Neuronal stem cell (in vitro differentiated cells): Measurements from ENCODE around the gene RNF208.

Experiments used
- DNase-seq: peaks from one replicate; pipeline ENCODE4 v3.0.0-alpha.2; 2013; ENCODE audit warnings: low spot score
- H2AFZ ChIP-seq: one replicate; pipeline ENCODE4 v1.6.1; 2013; ENCODE audit warnings: mild to moderate bottlenecking, low read length, inconsistent platforms
- H2AK5ac ChIP-seq: 2 replicates; pipeline ENCODE4 v1.6.1; 2013; ENCODE audit warnings: low read depth, mild to moderate bottlenecking, inconsistent platforms, low read length, moderate library complexity, mixed read lengths
- H2BK120ac ChIP-seq: 2 replicates; pipeline ENCODE4 v1.6.1; 2013; ENCODE audit warnings: low read depth, mild to moderate bottlenecking, inconsistent platforms, low read length, moderate library complexity, mixed read lengths
- H2BK12ac ChIP-seq: one replicate; pipeline ENCODE4 v1.6.1; 2013; ENCODE audit warnings: low read length, inconsistent platforms
- H2BK15ac ChIP-seq: 2 replicates; pipeline ENCODE4 v1.6.1; 2013; ENCODE audit warnings: mild to moderate bottlenecking, low read length, inconsistent platforms, mixed read lengths
- H2BK5ac ChIP-seq: one replicate; pipeline ENCODE4 v1.6.1; 2013; ENCODE audit warnings: inconsistent platforms, mild to moderate bottlenecking, low read length, moderate library complexity
- H3K14ac ChIP-seq: one replicate; pipeline ENCODE4 v1.6.1; 2013; ENCODE audit warnings: low read length, inconsistent platforms
- H3K18ac ChIP-seq: 2 replicates; pipeline ENCODE4 v1.6.1; 2013; ENCODE audit warnings: low read length, inconsistent platforms
- H3K23ac ChIP-seq: 2 replicates; pipeline ENCODE4 v1.6.1; 2013; ENCODE audit warnings: low read depth, mild to moderate bottlenecking, mixed read lengths, low read length, inconsistent platforms; ENCODE audit not compliant: poor library complexity
- H3K27ac ChIP-seq: replicated peaks from 3 replicates; pipeline ENCODE4 v1.5.1; 2013; ENCODE audit warnings: low read length, inconsistent platforms
- H3K27me3 ChIP-seq, 3 experiments: 2 replicates each; pipeline ENCODE4 v1.6.1; 2013; ENCODE audit warnings: low read length in 3 of 3, mild to moderate bottlenecking in 2 of 3, inconsistent platforms in 1 of 3, low read depth in 1 of 3, mixed read lengths in 1 of 3, moderate library complexity in 1 of 3; ENCODE audit not compliant: control insufficient read depth in 3 of 3, insufficient read depth in 3 of 3
- H3K36me3 ChIP-seq, 2 donors: replicated peaks in 1 of 2; 2 replicates each; pipeline ENCODE4 v1.6.1; 2013; ENCODE audit warnings: low read length in 2 of 2; ENCODE audit not compliant: control insufficient read depth in 2 of 2, insufficient read depth in 2 of 2
- H3K4ac ChIP-seq: 2 replicates; pipeline ENCODE4 v1.6.1; 2013; ENCODE audit warnings: inconsistent platforms, mild to moderate bottlenecking, low read length, moderate library complexity
- H3K4me1 ChIP-seq, 2 donors: 1 replicate in 1 of 2; 2 replicates in 1 of 2; pipeline ENCODE4 v1.6.1; 2013; ENCODE audit warnings: low read length in 2 of 2, low read depth in 1 of 2; ENCODE audit not compliant: control insufficient read depth in 2 of 2, insufficient read depth in 1 of 2
- H3K4me2 ChIP-seq: one replicate; pipeline ENCODE4 v1.6.1; 2013; ENCODE audit warnings: mild to moderate bottlenecking, low read length, inconsistent platforms; ENCODE audit not compliant: insufficient read depth, poor library complexity, severe bottlenecking
- H3K4me3 ChIP-seq, 2 donors: 2 replicates each; pipeline ENCODE4 v1.5.1; 2013; ENCODE audit warnings: low read length in 2 of 2, mild to moderate bottlenecking in 2 of 2, inconsistent platforms in 1 of 2, moderate library complexity in 1 of 2
- H3K79me1 ChIP-seq: one replicate; pipeline ENCODE4 v1.6.1; 2013; ENCODE audit warnings: low read depth, mild to moderate bottlenecking, inconsistent platforms, low read length, moderate library complexity
- H3K9ac ChIP-seq: one replicate; pipeline ENCODE4 v1.6.1; 2013; ENCODE audit warnings: mild to moderate bottlenecking, low read depth, low read length, inconsistent platforms; ENCODE audit not compliant: poor library complexity
- H3K9me3 ChIP-seq, 2 donors: replicated peaks in 1 of 2; 2 replicates each; pipeline versions ENCODE3 to v1.6.1; 2013; ENCODE audit warnings: low read length in 2 of 2, mild to moderate bottlenecking in 2 of 2, inconsistent platforms in 1 of 2, low read depth in 1 of 2, mixed read lengths in 1 of 2, moderate library complexity in 1 of 2; ENCODE audit not compliant: control insufficient read depth in 2 of 2, insufficient read depth in 1 of 2
- H4K8ac ChIP-seq: one replicate; pipeline ENCODE4 v1.6.1; 2013; ENCODE audit warnings: low read depth, mild to moderate bottlenecking, inconsistent platforms, low read length, moderate library complexity
- H4K91ac ChIP-seq: one replicate; pipeline ENCODE4 v1.6.1; 2013; ENCODE audit warnings: low read length, low read depth, mild to moderate bottlenecking, inconsistent platforms; ENCODE audit not compliant: poor library complexity
- WGBS, 2 donors: extraction: QIAGEN DNeasy Blood & Tissue Kit; methylation state at CpG; one replicate each; pipeline ENCODE4 v1.1.7; 2013; ENCODE audit warnings: missing lambda C conversion rate in 2 of 2, mixed read lengths in 1 of 2; ENCODE audit not compliant: insufficient read length in 2 of 2, insufficient replicate concordance in 1 of 2; ENCODE audit errors: extremely low coverage in 2 of 2; 5-methylcytosine and 5-hydroxymethylcytosine counted together

Gene RNF208

DNA sequence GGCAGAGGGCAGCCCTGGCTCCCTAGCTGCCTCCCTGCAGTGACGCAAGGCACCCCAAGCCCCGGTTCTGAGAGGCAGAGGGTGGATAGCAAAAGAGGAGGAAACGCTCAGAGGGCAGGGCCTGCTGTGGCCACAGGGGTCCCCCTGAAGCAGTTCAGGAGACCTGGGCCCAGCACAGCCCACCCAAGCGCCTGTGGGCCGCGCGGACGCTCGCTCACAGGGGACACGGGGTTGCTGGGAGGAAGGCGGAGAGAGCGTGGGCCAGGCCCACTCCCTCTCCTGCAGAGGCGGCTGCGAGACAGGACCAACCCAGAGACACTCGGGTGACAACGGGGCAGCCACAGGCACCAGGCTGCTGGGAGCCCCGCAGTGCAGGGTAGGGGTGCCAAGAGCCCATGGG, 42.3 kb downstream of the RNF208 start:
- Histone ChIP-seq H2BK12ac (no peak overlapping the region), H3K23ac (no peak overlapping the region), H3K18ac (no peak overlapping the region), H3K14ac (no peak overlapping the region), H4K91ac (no peak overlapping the region), H2BK15ac (no peak overlapping the region), H3K36me3 (peaks cover 29 to 61% of the 10 kb centered on the region in 2 donors), H3K27me3 (peaks cover 0 to 4% (median 0%) of the 10 kb centered on the region in 3 experiments), H2BK120ac (no peak overlapping the region), H3K4me3 (no peak overlapping the region), H3K4ac (no peak overlapping the region), H2AFZ (no peak overlapping the region), H2AK5ac (no peak overlapping the region), H3K9ac (no peak overlapping the region), H3K4me1 (peaks cover 0 to 5% of the 10 kb centered on the region in 2 donors), H4K8ac (no peak overlapping the region), H3K27ac (no peak overlapping the region), H3K4me2 (no peak overlapping the region), H2BK5ac (no peak overlapping the region), H3K79me1 (peaks cover 8% of the 10 kb centered on the region), H3K9me3 (no peaks in the 10 kb centered on the region)
- WGBS, 2 donors, result no CpG with 5 or more reads among the region's 17 CpGs
- no peak for DNase-seq

GRCh38 chr9:137178939-137179630, 43.0 kb downstream of the RNF208 start:
- DNase-seq, result no peak
- Histone ChIP-seq H3K14ac (no peak overlapping the region), H3K79me1 (peaks cover 8% of the 10 kb centered on the region), H3K4ac (no peak overlapping the region), H3K18ac (no peak overlapping the region), H3K27me3 (peaks cover 0 to 6% (median 1%) of the 10 kb centered on the region in 3 experiments), H2BK12ac (no peak overlapping the region), H3K9ac (no peak overlapping the region), H3K4me1 (peaks cover 0 to 5% of the 10 kb centered on the region in 2 donors), H3K4me2 (no peak overlapping the region), H3K23ac (no peak overlapping the region), H2AK5ac (no peak overlapping the region), H3K36me3 (peaks cover 29 to 55% of the 10 kb centered on the region in 2 donors), H3K4me3 (peak overlapping the region in 1 of 2 donors; percentile 42), H3K9me3 (no peaks in the 10 kb centered on the region), H2BK120ac (no peak overlapping the region), H2AFZ (no peak overlapping the region), H2BK15ac (no peak overlapping the region), H4K8ac (no peak overlapping the region), H4K91ac (no peak overlapping the region), H2BK5ac (no peak overlapping the region), H3K27ac (no peak overlapping the region)
- no CpG with 5 or more reads among the region's 19 CpGs for WGBS, 2 donors

DNA sequence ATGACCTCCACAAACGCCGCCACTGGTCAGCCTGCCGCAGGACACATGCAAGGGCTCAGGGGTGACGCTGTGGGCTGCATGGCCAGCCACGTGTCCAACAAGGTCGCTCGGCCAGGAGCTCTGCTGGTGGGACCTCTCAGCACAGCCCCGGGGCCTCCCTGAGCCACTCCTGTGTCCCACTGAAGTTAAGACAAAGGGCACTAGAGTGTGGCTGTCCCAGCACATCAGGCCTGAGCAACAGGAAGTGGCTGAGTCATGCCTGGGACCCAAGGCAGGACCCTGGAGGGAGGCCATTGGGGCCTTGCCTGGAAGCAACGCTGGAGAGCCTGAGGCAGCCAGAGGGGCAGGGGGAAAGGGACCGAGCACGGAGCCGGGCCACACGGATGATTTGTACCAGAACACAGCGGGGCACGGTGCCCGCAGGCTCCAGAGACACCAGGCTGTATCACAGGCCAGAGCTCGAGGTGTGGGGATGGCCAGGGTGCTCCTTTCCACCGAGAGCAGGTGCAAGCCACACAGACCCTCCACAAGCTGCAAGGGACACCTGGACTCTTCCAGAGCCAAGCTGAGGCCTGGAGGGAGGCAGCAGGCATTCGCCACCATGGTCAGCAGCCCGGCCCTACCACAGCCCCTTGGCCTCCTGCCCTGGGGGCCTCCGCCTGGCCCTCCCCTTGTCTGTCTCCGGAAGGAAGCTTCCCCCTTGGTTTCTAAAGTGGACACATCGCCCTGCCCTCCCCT, 43.7 kb downstream of the RNF208 start:
- WGBS, 2 donors, result no CpG with 5 or more reads among the region's 23 CpGs
- Histone ChIP-seq H3K18ac (no peak overlapping the region), H2BK120ac (no peak overlapping the region), H3K4me2 (peak overlapping the region; percentile 2), H2BK15ac (no peak overlapping the region), H2BK12ac (no peak overlapping the region), H4K91ac (no peak overlapping the region), H3K14ac (no peak overlapping the region), H3K23ac (no peak overlapping the region), H2BK5ac (no peak overlapping the region), H3K4me3 (no peak overlapping the region), H3K9ac (no peak overlapping the region), H4K8ac (no peak overlapping the region), H3K9me3 (no peaks in the 10 kb centered on the region), H2AK5ac (no peak overlapping the region), H3K27me3 (peaks cover 0 to 8% (median 7%) of the 10 kb centered on the region in 3 experiments), H3K79me1 (peaks cover 8% of the 10 kb centered on the region), H3K4ac (no peak overlapping the region), H3K27ac (no peak overlapping the region), H2AFZ (no peak overlapping the region), H3K4me1 (peaks cover 0 to 5% of the 10 kb centered on the region in 2 donors), H3K36me3 (peaks cover 23 to 48% of the 10 kb centered on the region in 2 donors)
- no peak for DNase-seq
